Caco-2 (cell line): Measurements from ENCODE around the gene ZNF674. TPM values are rescaled to one million over a fixed set of nuclear protein-coding genes. Genes with fewer than 3 reads are reported as not detected.
"Not testable (repeated sequence)": the region's sequence is repeated elsewhere in the genome, so short reads cannot be mapped to it uniquely, and the experiment has no call there.

ENCODE experiments used
- BruUV-seq: library from RNA; stranded (reverse); fragments of 400-500 nt; replicated peaks from 2 replicates; lab custom pipeline; 2021; lab: Mats Ljungman, UMichigan
- CTCF ChIA-PET: fragments of 300-600 bp; sonication (Branson Sonifier 250); formaldehyde crosslinking; loops from one replicate; lab custom pipeline; 2022; ENCODE audit warnings: antibody characterized with exemption; lab: Charles Lee
- POLR2A ChIA-PET: fragments of 300-600 bp; sonication (Branson Sonifier 250); formaldehyde crosslinking; loops from one replicate; lab custom pipeline; 2022; ENCODE audit warnings: antibody characterized with exemption; lab: Charles Lee
- DNase-seq, 2 experiments: peaks; one replicate each; pipeline versions ENCODE4 v3.0.0 to v3.0.0-alpha.2; 2020 to 2022
- H3K27me3 ChIP-seq: replicated peaks from 2 replicates; pipeline ENCODE4 v1.6.0; 2011; ENCODE audit warnings: low read length; ENCODE audit not compliant: control insufficient read depth, insufficient read depth
- H3K36me3 ChIP-seq: 2 replicates; pipeline ENCODE4 v1.5.1; 2011; ENCODE audit warnings: low read length; ENCODE audit not compliant: control insufficient read depth, insufficient read depth
- H3K4me1 ChIP-seq: fragments of 250-450 bp; sonication (Bioruptor Pico); 2 replicates; pipeline ENCODE4 v1.5.1; 2020; ENCODE audit warnings: mild to moderate bottlenecking
- H3K4me3 ChIP-seq: 2 replicates; pipeline ENCODE4 v1.5.1; 2011; ENCODE audit warnings: low read depth, mild to moderate bottlenecking, control low read depth, low read length
- H3K9me3 ChIP-seq: fragments of 250-450 bp; sonication (Bioruptor Pico); 2 replicates; pipeline ENCODE4 v1.5.1; 2020; ENCODE audit warnings: mild to moderate bottlenecking, moderate library complexity
- H3K27ac Mint-ChIP-seq: one replicate; pipeline ENCODE4 v1.8.0; 2022; ENCODE audit warnings: mixed read lengths; ENCODE audit not compliant: unreplicated experiment
- H3K27me3 Mint-ChIP-seq: one replicate; pipeline ENCODE4 v1.8.0; 2022; ENCODE audit warnings: mixed read lengths; ENCODE audit not compliant: insufficient read depth, unreplicated experiment
- H3K36me3 Mint-ChIP-seq: one replicate; pipeline ENCODE4 v1.8.0; 2022; ENCODE audit warnings: mild to moderate bottlenecking, mixed read lengths; ENCODE audit not compliant: insufficient read depth, unreplicated experiment
- H3K4me1 Mint-ChIP-seq: one replicate; pipeline ENCODE4 v1.8.0; 2022; ENCODE audit warnings: low read depth, mixed read lengths; ENCODE audit not compliant: unreplicated experiment
- H3K4me3 Mint-ChIP-seq: one replicate; pipeline ENCODE4 v1.8.0; 2022; ENCODE audit warnings: mild to moderate bottlenecking, moderate library complexity, mixed read lengths; ENCODE audit not compliant: unreplicated experiment
- H3K9me3 Mint-ChIP-seq: one replicate; pipeline ENCODE4 v1.8.0; 2022; ENCODE audit warnings: mixed read lengths; ENCODE audit not compliant: unreplicated experiment
- intact Hi-C: fragments of 100-400 bp; cut with micrococcal nuclease; formaldehyde crosslinking; loops from one replicate; pipeline ENCODE4 v1.10.0; 2022; ENCODE audit not compliant: unreplicated experiment
- total RNA-seq: library from RNA; stranded (reverse); gene quantifications from 2 replicates; pipeline ENCODE4 v1.2.3, GENCODE V29; 2022
- TF ChIP-seq, protein P1 (sequence below), 2 experiments: fragments of 200-600 bp in 1 of 2; IDR thresholded peaks; 1 replicate in 1 of 2; 2 replicates in 1 of 2; pipeline versions ENCODE4 v1.5.1 to v1.8.0; 2011 to 2022; ENCODE audit warnings: antibody characterized with exemption in 1 of 2, control low read depth in 1 of 2, inconsistent platforms in 1 of 2, low read depth in 1 of 2, low read length in 1 of 2, mild to moderate bottlenecking in 1 of 2, moderate library complexity in 1 of 2; ENCODE audit not compliant: insufficient read depth in 1 of 2, severe bottlenecking in 1 of 2, unreplicated experiment in 1 of 2

ZNF674 gene
- total RNA-seq, 1 experiment from 2014 or later, result 4.6 TPM

DNA sequence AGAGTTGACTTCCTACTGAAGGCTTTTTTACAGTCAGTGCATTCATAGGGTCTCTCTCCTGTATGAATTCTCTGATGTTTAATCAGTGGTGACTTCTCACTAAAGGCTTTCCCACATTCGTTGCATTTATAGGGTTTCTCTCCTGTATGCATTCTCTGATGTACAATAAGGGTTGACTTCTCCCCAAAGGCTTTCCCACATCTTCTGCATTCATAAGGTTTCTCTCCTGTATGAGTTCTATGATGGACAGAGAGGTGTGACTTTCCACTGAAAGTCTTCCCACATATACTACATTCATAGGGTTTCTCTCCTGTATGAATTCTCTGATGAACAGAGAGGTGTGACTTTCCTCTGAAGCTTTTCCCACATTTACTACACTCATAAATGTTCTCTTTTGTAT is 45.2 kb downstream of the ZNF674 start:
- H3K4me3 ChIP-seq, result no peak overlapping the region
- no peak overlapping the region for H3K27ac Mint-ChIP-seq
- no peak overlapping the region for H3K4me3 Mint-ChIP-seq
- H3K4me1 Mint-ChIP-seq, result no peaks in the 10 kb centered on the region
- peaks cover 14% of the 10 kb centered on the region for H3K36me3 Mint-ChIP-seq
- ChIA-PET CTCF (no interaction called here), POLR2A (no interaction called here)
- no peaks in the 10 kb centered on the region for H3K4me1 ChIP-seq
- BruUV-seq, result no TSS peak
- H3K27me3 Mint-ChIP-seq, result no peaks in the 10 kb centered on the region
- H3K27me3 ChIP-seq, result no peaks in the 10 kb centered on the region
- intact Hi-C loops, result no loop called here
- TF ChIP-seq, protein P1, sequence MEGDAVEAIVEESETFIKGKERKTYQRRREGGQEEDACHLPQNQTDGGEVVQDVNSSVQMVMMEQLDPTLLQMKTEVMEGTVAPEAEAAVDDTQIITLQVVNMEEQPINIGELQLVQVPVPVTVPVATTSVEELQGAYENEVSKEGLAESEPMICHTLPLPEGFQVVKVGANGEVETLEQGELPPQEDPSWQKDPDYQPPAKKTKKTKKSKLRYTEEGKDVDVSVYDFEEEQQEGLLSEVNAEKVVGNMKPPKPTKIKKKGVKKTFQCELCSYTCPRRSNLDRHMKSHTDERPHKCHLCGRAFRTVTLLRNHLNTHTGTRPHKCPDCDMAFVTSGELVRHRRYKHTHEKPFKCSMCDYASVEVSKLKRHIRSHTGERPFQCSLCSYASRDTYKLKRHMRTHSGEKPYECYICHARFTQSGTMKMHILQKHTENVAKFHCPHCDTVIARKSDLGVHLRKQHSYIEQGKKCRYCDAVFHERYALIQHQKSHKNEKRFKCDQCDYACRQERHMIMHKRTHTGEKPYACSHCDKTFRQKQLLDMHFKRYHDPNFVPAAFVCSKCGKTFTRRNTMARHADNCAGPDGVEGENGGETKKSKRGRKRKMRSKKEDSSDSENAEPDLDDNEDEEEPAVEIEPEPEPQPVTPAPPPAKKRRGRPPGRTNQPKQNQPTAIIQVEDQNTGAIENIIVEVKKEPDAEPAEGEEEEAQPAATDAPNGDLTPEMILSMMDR (IDR thresholded peaks at IDR 0.05; ENCODE audit: insufficient read depth in 1 of 2, low read depth in 1 of 2, low read length in 1 of 2, severe bottlenecking in 1 of 2, unreplicated experiment in 1 of 2), result no peak
- H3K9me3 ChIP-seq, result no peaks in the 10 kb centered on the region
- no peaks in the 10 kb centered on the region for H3K36me3 ChIP-seq
- no peak for DNase-seq
- H3K9me3 Mint-ChIP-seq, result peaks cover 9% of the 10 kb centered on the region

DNA sequence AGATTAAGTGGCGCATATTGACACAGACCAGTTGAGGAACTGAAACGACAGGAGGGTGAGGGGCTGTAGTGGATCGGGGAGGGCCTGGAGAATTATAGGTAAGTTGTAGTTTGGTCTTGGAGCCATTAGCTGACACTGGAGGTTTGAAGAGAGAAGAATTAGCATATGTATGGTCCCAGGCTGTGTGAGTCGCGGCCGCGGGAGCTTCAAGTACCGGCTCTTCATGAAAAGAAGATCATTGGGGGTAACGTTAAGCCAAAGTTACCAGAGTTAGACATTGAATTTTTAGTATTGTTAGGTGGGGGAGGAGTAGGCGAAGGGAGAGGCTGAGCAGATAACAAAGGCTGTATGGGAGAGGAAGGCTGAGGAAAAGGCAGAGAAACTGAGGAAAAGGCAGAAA is 56.5 kb downstream of the ZNF674 start:
- H3K36me3 Mint-ChIP-seq, result no peaks in the 10 kb centered on the region
- DNase-seq, result no peak
- intact Hi-C loops, result no loop called here
- no peaks in the 10 kb centered on the region for H3K27me3 Mint-ChIP-seq
- Histone ChIP-seq H3K4me1 (no peaks in the 10 kb centered on the region), H3K4me3 (no peak overlapping the region), H3K27me3 (no peaks in the 10 kb centered on the region), H3K9me3 (no peaks in the 10 kb centered on the region), H3K36me3 (no peaks in the 10 kb centered on the region)
- no peaks in the 10 kb centered on the region for H3K4me1 Mint-ChIP-seq
- POLR2A ChIA-PET, result no interaction called here
- no TSS peak for BruUV-seq
- H3K4me3 Mint-ChIP-seq, result no peak overlapping the region
- H3K9me3 Mint-ChIP-seq, result peaks cover 30% of the 10 kb centered on the region
- TF ChIP-seq, protein P1 (IDR thresholded peaks at IDR 0.05; ENCODE audit: insufficient read depth in 1 of 2, low read depth in 1 of 2, low read length in 1 of 2, severe bottlenecking in 1 of 2, unreplicated experiment in 1 of 2), result no peak
- CTCF ChIA-PET, result no interaction called here
- no peak overlapping the region for H3K27ac Mint-ChIP-seq

DNA sequence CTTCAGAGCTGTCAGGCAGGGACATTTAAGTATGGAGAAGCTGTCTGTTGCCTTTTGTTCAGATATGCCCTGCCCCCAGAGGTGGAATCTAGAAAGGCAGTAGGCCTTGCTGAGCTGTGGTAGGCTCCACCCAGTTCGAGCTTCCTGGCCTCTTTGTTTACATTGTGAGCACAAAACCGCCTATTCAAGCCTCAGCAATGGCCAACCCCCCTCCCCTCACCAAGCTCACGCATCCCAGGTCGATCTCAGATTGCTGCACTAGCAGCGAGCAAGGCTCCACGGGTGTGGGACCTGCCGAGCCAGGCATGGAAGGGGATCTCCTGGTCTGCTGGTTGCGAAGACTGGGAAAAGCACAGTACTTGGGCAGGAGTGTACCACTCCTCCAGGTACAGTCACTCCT is 59.3 kb downstream of the ZNF674 start:
- DNase-seq, result no peak
- CTCF ChIA-PET, result no interaction called here
- H3K4me1 Mint-ChIP-seq, result no peaks in the 10 kb centered on the region
- intact Hi-C loops, result no loop called here
- TF ChIP-seq, protein P1 (IDR thresholded peaks at IDR 0.05; ENCODE audit: insufficient read depth in 1 of 2, low read depth in 1 of 2, low read length in 1 of 2, severe bottlenecking in 1 of 2, unreplicated experiment in 1 of 2), result no peak
- no peaks in the 10 kb centered on the region for H3K36me3 Mint-ChIP-seq
- H3K4me3 ChIP-seq, result no peak overlapping the region
- H3K36me3 ChIP-seq, result no peaks in the 10 kb centered on the region
- no peak overlapping the region for H3K4me3 Mint-ChIP-seq
- no peaks in the 10 kb centered on the region for H3K4me1 ChIP-seq
- POLR2A ChIA-PET, result no interaction called here
- no peaks in the 10 kb centered on the region for H3K27me3 ChIP-seq
- no peaks in the 10 kb centered on the region for H3K27me3 Mint-ChIP-seq
- H3K9me3 ChIP-seq, result no peaks in the 10 kb centered on the region
- no peak overlapping the region for H3K27ac Mint-ChIP-seq
- BruUV-seq, result no TSS peak
- peaks cover 42% of the 10 kb centered on the region for H3K9me3 Mint-ChIP-seq

DNA sequence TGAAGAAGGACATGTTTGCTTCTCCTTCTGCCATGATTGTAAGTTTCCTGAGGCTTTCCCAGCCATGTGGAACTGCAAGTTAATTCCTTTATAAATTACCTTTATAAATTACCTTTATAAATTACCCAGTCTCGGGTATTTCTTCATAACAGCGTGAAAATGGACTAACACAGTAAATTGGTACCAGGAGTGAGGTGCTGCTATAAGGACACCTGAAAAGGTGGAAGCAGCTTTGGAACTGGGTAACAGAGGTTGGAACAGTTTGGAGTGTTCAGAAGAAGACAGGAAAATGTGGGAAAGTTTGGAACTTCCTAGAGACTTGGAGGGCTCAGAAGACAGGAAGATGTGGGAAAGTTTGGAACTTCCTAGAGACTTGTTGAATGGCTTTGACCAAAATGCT is 66.6 kb downstream of the ZNF674 start:
- H3K9me3 ChIP-seq, CTCF ChIA-PET, H3K4me3 Mint-ChIP-seq, H3K36me3 Mint-ChIP-seq, H3K36me3 ChIP-seq, H3K27ac Mint-ChIP-seq, H3K4me1 Mint-ChIP-seq, DNase-seq, BruUV-seq, H3K4me3 ChIP-seq, H3K27me3 Mint-ChIP-seq, POLR2A ChIA-PET, H3K27me3 ChIP-seq, H3K4me1 ChIP-seq, intact Hi-C loops: not testable (repeated sequence)
- peaks cover 12% of the 10 kb centered on the region for H3K9me3 Mint-ChIP-seq
